IMR-90 (cell line): Measurements from ENCODE around the gene PAQR4.

Source experiments
- CEBPB ChIP-seq: IDR thresholded peaks from 2 replicates; pipeline ENCODE4 v1.6.1; 2012; ENCODE audit warnings: low read depth, low read length, improper control_type of control experiment
- CTCF ChIP-seq: conservative IDR thresholded peaks from 2 replicates; pipeline ENCODE4 v1.5.1; 2012; ENCODE audit warnings: mild to moderate bottlenecking, low read depth, low read length, improper control_type of control experiment
- ELK1 ChIP-seq: fragments of 150-350 bp; IDR thresholded peaks from 2 replicates; pipeline ENCODE4 v1.6.1; 2016; ENCODE audit warnings: low read depth, mild to moderate bottlenecking, low read length, moderate library complexity, borderline replicate concordance
- MXI1 ChIP-seq: IDR thresholded peaks from 2 replicates; pipeline ENCODE4 v1.6.1; 2012; ENCODE audit warnings: low read depth, mild to moderate bottlenecking, low read length, moderate library complexity, borderline replicate concordance
- POLR2A ChIP-seq: IDR thresholded peaks from 2 replicates; pipeline ENCODE4 v1.6.1; 2012; ENCODE audit warnings: mild to moderate bottlenecking, low read depth, low read length
- RFX5 ChIP-seq: IDR thresholded peaks from 2 replicates; pipeline ENCODE4 v1.8.0; 2012; ENCODE audit warnings: low read depth, mild to moderate bottlenecking, low read length, moderate library complexity
- SMC3 ChIP-seq: fragments of 150-350 bp; IDR thresholded peaks from 2 replicates; pipeline ENCODE4 v1.6.1; 2016; ENCODE audit warnings: low read depth, mild to moderate bottlenecking, antibody characterized with exemption, low read length, moderate library complexity

- TF ChIP-seq CTCF, result no peak
- no peak for TF ChIP-seq SMC3
- TF ChIP-seq CEBPB, result no peak
- no peak for TF ChIP-seq POLR2A
- TF ChIP-seq RFX5, result no peak
- no peak for TF ChIP-seq ELK1
- TF ChIP-seq MXI1, result no peak
These were observed 22.5 kb upstream of the PAQR4 start for GRCh38 chr16:2946649-2947048.
